Measurements from ENCODE around the gene TSEN54. TPM values are rescaled to one million over a fixed set of nuclear protein-coding genes. Genes with fewer than 3 reads are reported as not detected.

TSEN54 gene
- total and polyA plus RNA-seq, 4 donors = 9.1 to 15.1 (median 12.3) TPM

GRCh38 chr17:75542229-75542628 lies 25.9 kb downstream of the TSEN54 start:
- no peaks in the 10 kb centered on the region for H3K9me3 ChIP-seq (ENCODE audit: control insufficient read depth in 4 of 4, low read length in 3 of 4)
- no peak for DNase-seq (ENCODE audit: low spot score)
- 87% methylated on average over 8 of the region's 8 CpGs for WGBS
- no peak overlapping the region for H3K4me3 ChIP-seq (ENCODE audit: low read depth in 1 of 3, low read length in 3 of 3)
- H3K36me3 ChIP-seq (ENCODE audit: control insufficient read depth in 4 of 4, insufficient read depth in 3 of 4, low read depth in 1 of 4, low read length in 3 of 4) = peaks cover 0 to 3% (median 2%) of the 10 kb centered on the region in 4 donors
- H3K4me1 ChIP-seq (ENCODE audit: control insufficient read depth in 4 of 4, insufficient read depth in 4 of 4, low read length in 3 of 4) = peaks cover 9 to 41% (median 22%) of the 10 kb centered on the region in 4 donors
- no peak overlapping the region for H3K9ac ChIP-seq (ENCODE audit: low read depth in 1 of 2, low read length in 2 of 2)
- no peaks in the 10 kb centered on the region for H3K27me3 ChIP-seq (ENCODE audit: control insufficient read depth in 4 of 4, insufficient read depth in 4 of 4, low read length in 3 of 4)
- no peak overlapping the region for H3K27ac ChIP-seq (ENCODE audit: low read depth in 1 of 2, low read length in 2 of 2)
- TF ChIP-seq SP1 (IDR thresholded peaks at IDR 0.05) = no peak
- TF ChIP-seq FOXA1 (IDR thresholded peaks at IDR 0.05) = no peak

- no peaks in the 10 kb centered on the region for H3K27me3 ChIP-seq (ENCODE audit: control insufficient read depth in 4 of 4, insufficient read depth in 4 of 4, low read length in 3 of 4)
- 80% methylated on average over 15 of the region's 15 CpGs for WGBS
- H3K9ac ChIP-seq (ENCODE audit: low read depth in 1 of 2, low read length in 2 of 2) = no peak overlapping the region
- H3K27ac ChIP-seq (ENCODE audit: low read depth in 1 of 2, low read length in 2 of 2) = no peak overlapping the region
- DNase-seq (ENCODE audit: low spot score) = no peak
- H3K36me3 ChIP-seq (ENCODE audit: control insufficient read depth in 4 of 4, insufficient read depth in 3 of 4, low read depth in 1 of 4, low read length in 3 of 4) = peaks cover 0 to 4% (median 2%) of the 10 kb centered on the region in 4 donors
- TF ChIP-seq HNF4G (IDR thresholded peaks at IDR 0.05) (no peak), RAD21 (IDR thresholded peaks at IDR 0.05) (no peak), SP1 (IDR thresholded peaks at IDR 0.05) (no peak), HNF4A (conservative IDR thresholded peaks at IDR 0.05) (no peak), RXRA (IDR thresholded peaks at IDR 0.05) (no peak)
- TF ChIP-seq, protein P1, sequence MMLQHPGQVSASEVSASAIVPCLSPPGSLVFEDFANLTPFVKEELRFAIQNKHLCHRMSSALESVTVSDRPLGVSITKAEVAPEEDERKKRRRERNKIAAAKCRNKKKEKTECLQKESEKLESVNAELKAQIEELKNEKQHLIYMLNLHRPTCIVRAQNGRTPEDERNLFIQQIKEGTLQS (IDR thresholded peaks at IDR 0.05) = no peak
- no peak overlapping the region for H3K4me3 ChIP-seq (ENCODE audit: low read depth in 1 of 3, low read length in 3 of 3)
- H3K9me3 ChIP-seq (ENCODE audit: control insufficient read depth in 4 of 4, low read length in 3 of 4) = no peaks in the 10 kb centered on the region
- H3K4me1 ChIP-seq (ENCODE audit: control insufficient read depth in 4 of 4, insufficient read depth in 4 of 4, low read length in 3 of 4) = peaks cover 9 to 41% (median 21%) of the 10 kb centered on the region in 4 donors
These were observed 26.5 kb downstream of the TSEN54 start for GRCh38 chr17:75542728-75543336.

GRCh38 chr17:75544250-75544649 lies 27.9 kb downstream of the TSEN54 start:
- Histone ChIP-seq H3K27ac (ENCODE audit: low read depth in 1 of 2, low read length in 2 of 2) (no peak overlapping the region), H3K9me3 (ENCODE audit: control insufficient read depth in 4 of 4, low read length in 3 of 4) (no peaks in the 10 kb centered on the region), H3K9ac (ENCODE audit: low read depth in 1 of 2, low read length in 2 of 2) (no peak overlapping the region), H3K27me3 (ENCODE audit: control insufficient read depth in 4 of 4, insufficient read depth in 4 of 4, low read length in 3 of 4) (no peaks in the 10 kb centered on the region), H3K4me3 (ENCODE audit: low read depth in 1 of 3, low read length in 3 of 3) (no peak overlapping the region), H3K36me3 (ENCODE audit: control insufficient read depth in 4 of 4, insufficient read depth in 3 of 4, low read depth in 1 of 4, low read length in 3 of 4) (peaks cover 0 to 6% (median 2%) of the 10 kb centered on the region in 4 donors), H3K4me1 (ENCODE audit: control insufficient read depth in 4 of 4, insufficient read depth in 4 of 4, low read length in 3 of 4) (peaks cover 5 to 28% (median 13%) of the 10 kb centered on the region in 4 donors)
- TF ChIP-seq, protein P2, sequence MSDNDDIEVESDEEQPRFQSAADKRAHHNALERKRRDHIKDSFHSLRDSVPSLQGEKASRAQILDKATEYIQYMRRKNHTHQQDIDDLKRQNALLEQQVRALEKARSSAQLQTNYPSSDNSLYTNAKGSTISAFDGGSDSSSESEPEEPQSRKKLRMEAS (IDR thresholded peaks at IDR 0.05) = no peak
- no peak for TF ChIP-seq GABPA (IDR thresholded peaks at IDR 0.05 in 1 of 2, conservative IDR thresholded peaks at IDR 0.05 in 1 of 2)
- no peak for TF ChIP-seq NR2F2 (IDR thresholded peaks at IDR 0.05)
- no peak for TF ChIP-seq HNF4A (conservative IDR thresholded peaks at IDR 0.05)
- TF ChIP-seq, protein P3, sequence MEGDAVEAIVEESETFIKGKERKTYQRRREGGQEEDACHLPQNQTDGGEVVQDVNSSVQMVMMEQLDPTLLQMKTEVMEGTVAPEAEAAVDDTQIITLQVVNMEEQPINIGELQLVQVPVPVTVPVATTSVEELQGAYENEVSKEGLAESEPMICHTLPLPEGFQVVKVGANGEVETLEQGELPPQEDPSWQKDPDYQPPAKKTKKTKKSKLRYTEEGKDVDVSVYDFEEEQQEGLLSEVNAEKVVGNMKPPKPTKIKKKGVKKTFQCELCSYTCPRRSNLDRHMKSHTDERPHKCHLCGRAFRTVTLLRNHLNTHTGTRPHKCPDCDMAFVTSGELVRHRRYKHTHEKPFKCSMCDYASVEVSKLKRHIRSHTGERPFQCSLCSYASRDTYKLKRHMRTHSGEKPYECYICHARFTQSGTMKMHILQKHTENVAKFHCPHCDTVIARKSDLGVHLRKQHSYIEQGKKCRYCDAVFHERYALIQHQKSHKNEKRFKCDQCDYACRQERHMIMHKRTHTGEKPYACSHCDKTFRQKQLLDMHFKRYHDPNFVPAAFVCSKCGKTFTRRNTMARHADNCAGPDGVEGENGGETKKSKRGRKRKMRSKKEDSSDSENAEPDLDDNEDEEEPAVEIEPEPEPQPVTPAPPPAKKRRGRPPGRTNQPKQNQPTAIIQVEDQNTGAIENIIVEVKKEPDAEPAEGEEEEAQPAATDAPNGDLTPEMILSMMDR (IDR thresholded peaks at IDR 0.05; ENCODE audit: low read depth, low read length, missing input control) = no peak
- TF ChIP-seq ZBTB33 (IDR thresholded peaks at IDR 0.05) = no peak
- no peak for TF ChIP-seq FOXA2 (IDR thresholded peaks at IDR 0.05)
- TF ChIP-seq, protein P4, sequence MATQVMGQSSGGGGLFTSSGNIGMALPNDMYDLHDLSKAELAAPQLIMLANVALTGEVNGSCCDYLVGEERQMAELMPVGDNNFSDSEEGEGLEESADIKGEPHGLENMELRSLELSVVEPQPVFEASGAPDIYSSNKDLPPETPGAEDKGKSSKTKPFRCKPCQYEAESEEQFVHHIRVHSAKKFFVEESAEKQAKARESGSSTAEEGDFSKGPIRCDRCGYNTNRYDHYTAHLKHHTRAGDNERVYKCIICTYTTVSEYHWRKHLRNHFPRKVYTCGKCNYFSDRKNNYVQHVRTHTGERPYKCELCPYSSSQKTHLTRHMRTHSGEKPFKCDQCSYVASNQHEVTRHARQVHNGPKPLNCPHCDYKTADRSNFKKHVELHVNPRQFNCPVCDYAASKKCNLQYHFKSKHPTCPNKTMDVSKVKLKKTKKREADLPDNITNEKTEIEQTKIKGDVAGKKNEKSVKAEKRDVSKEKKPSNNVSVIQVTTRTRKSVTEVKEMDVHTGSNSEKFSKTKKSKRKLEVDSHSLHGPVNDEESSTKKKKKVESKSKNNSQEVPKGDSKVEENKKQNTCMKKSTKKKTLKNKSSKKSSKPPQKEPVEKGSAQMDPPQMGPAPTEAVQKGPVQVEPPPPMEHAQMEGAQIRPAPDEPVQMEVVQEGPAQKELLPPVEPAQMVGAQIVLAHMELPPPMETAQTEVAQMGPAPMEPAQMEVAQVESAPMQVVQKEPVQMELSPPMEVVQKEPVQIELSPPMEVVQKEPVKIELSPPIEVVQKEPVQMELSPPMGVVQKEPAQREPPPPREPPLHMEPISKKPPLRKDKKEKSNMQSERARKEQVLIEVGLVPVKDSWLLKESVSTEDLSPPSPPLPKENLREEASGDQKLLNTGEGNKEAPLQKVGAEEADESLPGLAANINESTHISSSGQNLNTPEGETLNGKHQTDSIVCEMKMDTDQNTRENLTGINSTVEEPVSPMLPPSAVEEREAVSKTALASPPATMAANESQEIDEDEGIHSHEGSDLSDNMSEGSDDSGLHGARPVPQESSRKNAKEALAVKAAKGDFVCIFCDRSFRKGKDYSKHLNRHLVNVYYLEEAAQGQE (IDR thresholded peaks at IDR 0.05) = no peak
- no peak for TF ChIP-seq SP1 (IDR thresholded peaks at IDR 0.05)
- no peak for TF ChIP-seq HNF4G (IDR thresholded peaks at IDR 0.05)
- DNase-seq (ENCODE audit: low spot score) = no peak
- WGBS = 83% methylated on average over 8 of the region's 8 CpGs
